ENCODE data around the gene CLHC1. TPM values are rescaled to one million over a fixed set of nuclear protein-coding genes. Genes with fewer than 3 reads are reported as not detected.
A peak's percentile ranks its signal among the peaks of the same experiment; 100 is the strongest.
"Not testable (repeated sequence)": the region's sequence is repeated elsewhere in the genome, so short reads cannot be mapped to it uniquely, and the experiment has no call there.

CLHC1 gene
- total RNA-seq, 4 donors from 2014 or later = 2.5 to 12.7 (median 5.9) TPM

GRCh38 chr2:55196526-55196925, 35.6 kb downstream of the CLHC1 start:
- no peaks in the 10 kb centered on the region for H3K9me3 ChIP-seq
- no peaks in the 10 kb centered on the region for H3K27me3 ChIP-seq
- no peak overlapping the region for H3K4me3 ChIP-seq
- peaks cover 7% of the 10 kb centered on the region for H3K36me3 ChIP-seq
- WGBS = 92% methylated on average over 2 of the region's 2 CpGs
- no peak overlapping the region for H3K27ac ChIP-seq
- TF ChIP-seq CTCF (IDR thresholded peaks at IDR 0.05) = no peak
- TF ChIP-seq POLR2AphosphoS5 (IDR thresholded peaks at IDR 0.05) = no peak
- TF ChIP-seq EP300 (IDR thresholded peaks at IDR 0.05) = no peak
- TF ChIP-seq POLR2A (IDR thresholded peaks at IDR 0.05) = no peak
- H3K4me1 ChIP-seq = no peaks in the 10 kb centered on the region
- DNase-seq (ENCODE audit: low spot score in 2 of 2) = no peak

- DNase-seq (ENCODE audit: low spot score in 2 of 2); H3K27me3 ChIP-seq; H3K36me3 ChIP-seq; H3K27ac ChIP-seq; H3K4me3 ChIP-seq; H3K9me3 ChIP-seq; H3K4me1 ChIP-seq: not testable (repeated sequence)
- 95% methylated on average over 2 of the region's 2 CpGs for WGBS
These were observed 40.2 kb downstream of the CLHC1 start for GRCh38 chr2:55191888-55192287.

- not testable (repeated sequence) for DNase-seq (ENCODE audit: low spot score in 2 of 2); H3K9me3 ChIP-seq; H3K27me3 ChIP-seq; H3K27ac ChIP-seq; H3K4me3 ChIP-seq; H3K4me1 ChIP-seq; H3K36me3 ChIP-seq
- WGBS = 89% methylated on average over 8 of the region's 8 CpGs
These were observed 45.3 kb downstream of the CLHC1 start for GRCh38 chr2:55186837-55187236.

- Histone ChIP-seq H3K36me3 (no peaks in the 10 kb centered on the region), H3K27me3 (no peaks in the 10 kb centered on the region), H3K4me3 (no peak overlapping the region), H3K4me1 (peaks cover 5% of the 10 kb centered on the region), H3K9me3 (no peaks in the 10 kb centered on the region), H3K27ac (no peak overlapping the region)
- 94% methylated on average over 2 of the region's 2 CpGs for WGBS
- no peak for DNase-seq (ENCODE audit: low spot score in 2 of 2)
- TF ChIP-seq EP300 (IDR thresholded peaks at IDR 0.05) = no peak
- no peak for TF ChIP-seq CTCF (IDR thresholded peaks at IDR 0.05)
- no peak for TF ChIP-seq POLR2AphosphoS5 (IDR thresholded peaks at IDR 0.05)
- TF ChIP-seq POLR2A (IDR thresholded peaks at IDR 0.05) = no peak
These were observed 51.7 kb downstream of the CLHC1 start for GRCh38 chr2:55180374-55180773.

- Histone ChIP-seq H3K27me3 (no peaks in the 10 kb centered on the region), H3K27ac (no peak overlapping the region), H3K9me3 (no peaks in the 10 kb centered on the region), H3K4me3 (no peak overlapping the region), H3K36me3 (no peaks in the 10 kb centered on the region), H3K4me1 (peaks cover 9% of the 10 kb centered on the region)
- no peak for TF ChIP-seq POLR2AphosphoS5 (IDR thresholded peaks at IDR 0.05)
- no peak for TF ChIP-seq CTCF (IDR thresholded peaks at IDR 0.05)
- TF ChIP-seq EP300 (IDR thresholded peaks at IDR 0.05) = no peak
- TF ChIP-seq POLR2A (IDR thresholded peaks at IDR 0.05) = no peak
- no peak for DNase-seq (ENCODE audit: low spot score in 2 of 2)
- 9% methylated on average over 1 of the region's 1 CpG for WGBS
These were observed 56.0 kb downstream of the CLHC1 start for GRCh38 chr2:55176094-55176415.

GRCh38 chr2:55175254-55176093, 56.6 kb downstream of the CLHC1 start:
- WGBS = 16% methylated on average over 5 of the region's 5 CpGs
- no peak overlapping the region for H3K27ac ChIP-seq
- no peak for DNase-seq (ENCODE audit: low spot score in 2 of 2)
- TF ChIP-seq EP300 (IDR thresholded peaks at IDR 0.05) (no peak), CTCF (IDR thresholded peaks at IDR 0.05) (peak; percentile 23 to 44), POLR2AphosphoS5 (IDR thresholded peaks at IDR 0.05) (no peak), POLR2A (IDR thresholded peaks at IDR 0.05) (no peak)
- H3K4me1 ChIP-seq = peaks cover 9% of the 10 kb centered on the region
- no peaks in the 10 kb centered on the region for H3K36me3 ChIP-seq
- no peaks in the 10 kb centered on the region for H3K27me3 ChIP-seq
- no peak overlapping the region for H3K4me3 ChIP-seq
- H3K9me3 ChIP-seq = no peaks in the 10 kb centered on the region

Data from suprapubic skin (tissue), 4 donors.